Neural cell (in vitro differentiated cells): ENCODE results near the gene MAST4.

Source experiments
- EP300 ChIP-seq: fragments of 450-650 bp; conservative IDR thresholded peaks from 2 replicates; pipeline ENCODE4 v1.6.1; 2014; ENCODE audit warnings: antibody characterized with exemption, mild to moderate bottlenecking, moderate library complexity; ENCODE audit not compliant: poor library complexity, severe bottlenecking
- EZH2 ChIP-seq: fragments of 200-600, 300-800 bp; shearing (Covaris generic), sonication (generic); IDR thresholded peaks from 2 replicates; pipeline ENCODE4 v1.6.1; 2014; ENCODE audit warnings: antibody characterized with exemption, low read length, borderline replicate concordance, mild to moderate bottlenecking; ENCODE audit not compliant: insufficient read depth, poor library complexity, severe bottlenecking
- MXI1 ChIP-seq: fragments of 450-650 bp; conservative IDR thresholded peaks from 2 replicates; pipeline ENCODE4 v1.6.1; 2014; ENCODE audit warnings: antibody characterized with exemption, mild to moderate bottlenecking; ENCODE audit not compliant: poor library complexity, severe bottlenecking
- POLR2AphosphoS5 ChIP-seq: IDR thresholded peaks from 2 replicates; pipeline ENCODE4 v1.6.1; 2012
- RAD21 ChIP-seq: fragments of 450-650 bp; conservative IDR thresholded peaks from 2 replicates; pipeline ENCODE4 v1.6.1; 2014; ENCODE audit warnings: antibody characterized with exemption, mild to moderate bottlenecking, moderate library complexity
- TAF1 ChIP-seq: IDR thresholded peaks from 2 replicates; pipeline ENCODE4 v1.6.1; 2012; ENCODE audit warnings: low read depth
- TF ChIP-seq, protein P1 (sequence below): fragments of 450-650 bp; IDR thresholded peaks from 2 replicates; pipeline ENCODE4 v1.5.1; 2014; ENCODE audit warnings: antibody characterized with exemption, mild to moderate bottlenecking, moderate library complexity; ENCODE audit not compliant: poor library complexity, severe bottlenecking

- TF ChIP-seq EP300 (no peak), POLR2AphosphoS5 (no peak), EZH2 (no peak), MXI1 (no peak), RAD21 (no peak), TAF1 (no peak)
- TF ChIP-seq, protein P1, sequence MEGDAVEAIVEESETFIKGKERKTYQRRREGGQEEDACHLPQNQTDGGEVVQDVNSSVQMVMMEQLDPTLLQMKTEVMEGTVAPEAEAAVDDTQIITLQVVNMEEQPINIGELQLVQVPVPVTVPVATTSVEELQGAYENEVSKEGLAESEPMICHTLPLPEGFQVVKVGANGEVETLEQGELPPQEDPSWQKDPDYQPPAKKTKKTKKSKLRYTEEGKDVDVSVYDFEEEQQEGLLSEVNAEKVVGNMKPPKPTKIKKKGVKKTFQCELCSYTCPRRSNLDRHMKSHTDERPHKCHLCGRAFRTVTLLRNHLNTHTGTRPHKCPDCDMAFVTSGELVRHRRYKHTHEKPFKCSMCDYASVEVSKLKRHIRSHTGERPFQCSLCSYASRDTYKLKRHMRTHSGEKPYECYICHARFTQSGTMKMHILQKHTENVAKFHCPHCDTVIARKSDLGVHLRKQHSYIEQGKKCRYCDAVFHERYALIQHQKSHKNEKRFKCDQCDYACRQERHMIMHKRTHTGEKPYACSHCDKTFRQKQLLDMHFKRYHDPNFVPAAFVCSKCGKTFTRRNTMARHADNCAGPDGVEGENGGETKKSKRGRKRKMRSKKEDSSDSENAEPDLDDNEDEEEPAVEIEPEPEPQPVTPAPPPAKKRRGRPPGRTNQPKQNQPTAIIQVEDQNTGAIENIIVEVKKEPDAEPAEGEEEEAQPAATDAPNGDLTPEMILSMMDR = no peak
Measured at GRCh38 chr5:66903218-66903617, 307.0 kb downstream of the MAST4 start.
